C4-2B (cell line): ENCODE data around the gene SYTL1.
A peak's percentile ranks its signal among the peaks of the same experiment; 100 is the strongest.

Experiments
- H3K27ac ChIP-seq: fragments of 450-650 bp; 2 replicates; pipeline ENCODE4 v1.5.1; 2017
- CTCF ChIP-seq: fragments of 450-650 bp; conservative IDR thresholded peaks from 2 replicates; pipeline ENCODE4 v1.5.1; 2017; ENCODE audit warnings: mild to moderate bottlenecking
- ZFX ChIP-seq: fragments of 450-650 bp; IDR thresholded peaks from 2 replicates; pipeline ENCODE4 v1.6.1; 2017

SYTL1 gene

GRCh38 chr1:27356277-27356618, 14.4 kb downstream of the SYTL1 start:
- TF ChIP-seq CTCF = no peak
- TF ChIP-seq ZFX = no peak
- no peak overlapping the region for H3K27ac ChIP-seq

- TF ChIP-seq ZFX (no peak), CTCF (no peak)
- H3K27ac ChIP-seq = no peak overlapping the region
Measured at GRCh38 chr1:27356619-27357280, 14.9 kb downstream of the SYTL1 start.

DNA sequence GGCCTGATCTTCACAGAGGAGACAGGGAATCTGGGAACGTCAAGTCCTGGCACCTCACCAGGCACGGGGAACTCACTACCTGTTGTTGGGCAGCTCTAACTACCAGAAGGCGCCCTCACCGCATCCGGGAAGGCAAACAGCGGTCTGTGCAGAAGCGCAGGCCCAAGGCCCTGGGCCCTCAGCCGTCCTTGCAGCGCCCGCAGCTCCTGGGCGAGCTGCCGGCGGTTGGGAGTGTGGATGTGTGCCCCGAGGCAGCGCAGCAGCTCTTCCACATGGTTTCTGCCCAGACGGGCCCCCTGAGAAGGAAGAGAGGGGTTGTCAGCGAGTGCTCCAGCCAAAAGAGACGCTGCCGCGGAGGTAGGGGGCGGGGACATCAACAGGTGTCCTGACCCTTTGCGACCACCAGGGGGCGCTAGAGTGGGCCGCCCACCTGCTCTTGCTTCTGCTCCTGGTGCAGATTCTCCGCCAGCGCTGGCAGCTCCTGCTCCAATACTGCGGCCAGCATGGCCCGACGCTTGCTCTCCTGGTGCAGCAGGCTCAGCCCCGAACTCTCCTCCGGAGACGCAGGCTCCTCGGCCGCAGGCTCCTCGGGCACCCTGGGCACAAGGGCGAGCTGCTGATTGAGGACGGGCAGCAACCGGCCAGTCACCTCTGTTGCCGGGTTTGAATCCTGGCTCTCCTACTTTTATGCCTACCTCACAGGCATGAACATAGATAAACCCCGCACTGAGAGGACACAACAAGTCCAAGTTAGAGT, 15.6 kb downstream of the SYTL1 start:
- no peak overlapping the region for H3K27ac ChIP-seq
- TF ChIP-seq CTCF (peak; percentile 97), ZFX (no peak; the same call in 1 of the 2 replicates)

- TF ChIP-seq ZFX = no peak
- no peak for TF ChIP-seq CTCF
Measured at GRCh38 chr1:27358038-27358927, 16.5 kb downstream of the SYTL1 start.

GRCh38 chr1:27358928-27359313, 17.1 kb downstream of the SYTL1 start:
- no peak overlapping the region for H3K27ac ChIP-seq
- TF ChIP-seq ZFX (no peak), CTCF (no peak)

More at GRCh38 chr1:27358038-27358927, 16.5 kb downstream of the SYTL1 start:
- H3K27ac ChIP-seq = no peak overlapping the region

DNA sequence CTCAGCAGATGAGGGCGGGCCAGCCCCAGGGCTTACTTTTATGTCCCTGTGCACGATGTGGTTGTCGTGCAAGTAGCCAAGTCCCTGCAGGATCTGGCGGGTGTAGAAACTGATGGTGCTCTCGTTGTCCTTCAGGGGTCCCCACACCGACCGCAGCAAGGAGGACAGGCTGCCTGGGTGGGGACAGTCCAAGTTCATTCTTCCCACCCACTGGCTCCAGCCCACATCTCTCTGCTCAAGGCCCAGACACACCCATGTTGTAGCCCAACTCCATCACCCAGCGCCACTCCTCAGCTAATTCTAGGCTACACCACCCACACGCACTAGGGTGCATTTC, 18.0 kb downstream of the SYTL1 start:
- no peak for TF ChIP-seq CTCF
- no peak for TF ChIP-seq ZFX
- no peak overlapping the region for H3K27ac ChIP-seq
